Heart left ventricle (tissue), 13 donors: ENCODE measurements around the gene CDC27.
"Not testable (repeated sequence)": the region's sequence is repeated elsewhere in the genome, so short reads cannot be mapped to it uniquely, and the experiment has no call there.

ENCODE experiments used
- CTCF ChIP-seq, 12 donors: fragments of 200-600 bp; sonication (generic) in 4 of 12; IDR thresholded peaks; one replicate each; pipeline versions ENCODE4 v1.5.0 to v1.8.0; 2018 to 2022; ENCODE audit warnings: antibody characterized with exemption in 12 of 12, mild to moderate bottlenecking in 5 of 12
- POLR2A ChIP-seq, 2 donors: fragments of 450-650 bp; IDR thresholded peaks; one replicate each; pipeline ENCODE4 v1.6.1; 2017; ENCODE audit warnings: antibody characterized with exemption in 2 of 2, mild to moderate bottlenecking in 2 of 2, moderate library complexity in 2 of 2
- donor health status: ischemic (EF 13 %, LVEDD 7.1; RV severe dilation, severe dysfunction).
- donor health status: DM: no; HTN: yes; CAD: no.
- donor health status: DM: no; HTN: no; CAD: no.
- donor health status: ischemic (EF 25% LVEDD 6.9; RV normal size, moderate dysfunction).
- donor health status: ischemic (EF 25% LVEDD 5.7; RV mildly dilated, moderate dysfunction).
- donor health status: ischemic (EF 35%, LVEDD 5.7; RV mildly dilated, moderate dysfunction).
- donor health status: nonischemic (EF 11% LVEDD 7.7; RV severe dilation, severe dysfunction).
- donor health status: DM: yes; HTN: yes; CAD: no.
- donor health status: PGD.
- donor health status: ischemic (EF 29% LVEDD 5.4; RV normal size, mild dysfunction).
- donor health status: nonischemic (EF 23%, LVEDD 6.1; RV moderate dilation, normal function).

- not testable (repeated sequence) for TF ChIP-seq CTCF, POLR2A (IDR thresholded peaks at IDR 0.05)
Observed at GRCh38 chr17:47071171-47071570, 117.9 kb downstream of the CDC27 start.
